PC-9 (cell line): ENCODE data around the gene KLHDC9. TPM values are rescaled to one million over a fixed set of nuclear protein-coding genes. Genes with fewer than 3 reads are reported as not detected.

Experiments
- BruUV-seq: library from RNA; stranded (reverse); fragments of 400-500 nt; replicated peaks from 2 replicates; lab custom pipeline; 2021; lab: Mats Ljungman, UMichigan
- CTCF ChIA-PET: fragments of 300-600 bp; sonication (Branson Sonifier 250); formaldehyde crosslinking; loops from one replicate; lab custom pipeline; 2022; ENCODE audit warnings: antibody characterized with exemption; lab: Charles Lee
- POLR2A ChIA-PET: fragments of 300-600 bp; sonication (Branson Sonifier 250); formaldehyde crosslinking; loops from one replicate; lab custom pipeline; 2022; ENCODE audit warnings: antibody characterized with exemption; ENCODE audit not compliant: unreplicated experiment; lab: Charles Lee
- DNase-seq, 2 experiments: peaks; one replicate each; pipeline versions ENCODE4 v3.0.0 to v3.0.0-alpha.2; 2015 to 2022; ENCODE audit warnings: mixed read lengths in 1 of 2
- H2AFZ ChIP-seq: fragments of 200-600 bp; sonication (generic); 2 replicates; pipeline ENCODE4 v1.8.1; 2017; ENCODE audit warnings: antibody characterized with exemption
- H3F3A ChIP-seq: fragments of 200-600 bp; sonication (generic); 2 replicates; pipeline ENCODE4 v1.8.1; 2017; ENCODE audit warnings: antibody characterized with exemption, mild to moderate bottlenecking, low read depth; ENCODE audit not compliant: insufficient read depth
- H3K27ac ChIP-seq: fragments of 200-600 bp; sonication (generic); 2 replicates; pipeline ENCODE4 v1.6.1; 2016; ENCODE audit warnings: mixed run types
- H3K27me3 ChIP-seq: fragments of 200-600 bp; sonication (generic); 2 replicates; pipeline ENCODE4 v1.6.1; 2016; ENCODE audit warnings: low read depth, mixed run types; ENCODE audit not compliant: insufficient read depth
- H3K36me3 ChIP-seq: fragments of 200-600 bp; sonication (generic); 2 replicates; pipeline ENCODE4 v1.6.1; 2016; ENCODE audit warnings: low read depth, mixed run types
- H3K4me1 ChIP-seq: fragments of 200-600 bp; sonication (generic); replicated peaks from 2 replicates; pipeline ENCODE4 v1.6.1; 2016; ENCODE audit warnings: mixed run types; ENCODE audit not compliant: insufficient read depth
- H3K4me2 ChIP-seq: fragments of 200-600 bp; sonication (generic); 2 replicates; pipeline ENCODE4 v1.6.1; 2017; ENCODE audit warnings: mixed run types
- H3K4me3 ChIP-seq: fragments of 200-600 bp; sonication (generic); 2 replicates; pipeline ENCODE4 v1.6.1; 2016; ENCODE audit warnings: mixed run types
- H3K79me2 ChIP-seq: fragments of 200-600 bp; sonication (generic); 2 replicates; pipeline ENCODE4 v1.6.1; 2017; ENCODE audit warnings: low read depth, mixed run types
- H3K9me2 ChIP-seq: fragments of 200-600 bp; sonication (generic); 2 replicates; pipeline ENCODE4 v1.8.1; 2017; ENCODE audit warnings: mild to moderate bottlenecking; ENCODE audit not compliant: insufficient read depth
- H3K9me3 ChIP-seq: fragments of 200-600 bp; sonication (generic); 2 replicates; pipeline ENCODE4 v1.8.1; 2016; ENCODE audit warnings: low read depth; ENCODE audit not compliant: insufficient read depth
- H4K20me1 ChIP-seq: fragments of 200-600 bp; sonication (generic); 2 replicates; pipeline ENCODE4 v1.8.1; 2017; ENCODE audit not compliant: insufficient read depth
- CTCF ChIP-seq: fragments of 200-600 bp; sonication (generic); conservative IDR thresholded peaks from 2 replicates; pipeline ENCODE4 v1.6.1; 2017; ENCODE audit warnings: mixed run types, antibody characterized with exemption, mild to moderate bottlenecking, moderate library complexity
- EZH2 ChIP-seq: fragments of 200-600 bp; sonication (generic); IDR thresholded peaks from 2 replicates; pipeline ENCODE4 v1.8.0; 2017; ENCODE audit warnings: antibody characterized with exemption, low read depth
- intact Hi-C: fragments of 100-400 bp; cut with micrococcal nuclease; formaldehyde crosslinking; loops from one replicate; pipeline ENCODE4 v1.10.0; 2022; ENCODE audit not compliant: unreplicated experiment
- total RNA-seq: library from RNA; stranded (reverse); gene quantifications from 2 replicates; pipeline ENCODE4 v1.2.3, GENCODE V29; 2021

The KLHDC9 gene
- total RNA-seq, 1 experiment from 2014 or later = 5.6 TPM

- Histone ChIP-seq H3K36me3 (0 out of 2 replicates have a peak, but pooled peaks cover 16% of the 10 kb centered on the region), H3K27me3 (no peaks in the 10 kb centered on the region), H4K20me1 (no peaks in the 10 kb centered on the region; the same call in 1 of the 2 replicates), H3F3A (peaks cover 62% of the 10 kb centered on the region), H2AFZ (peak overlapping the region; percentile 90), H3K9me2 (no peaks in the 10 kb centered on the region), H3K9me3 (no peaks in the 10 kb centered on the region), H3K4me2 (peak overlapping the region; percentile 84), H3K4me3 (peak overlapping the region; percentile 66), H3K79me2 (peaks cover 49% of the 10 kb centered on the region), H3K27ac (peak overlapping the region; percentile 91), H3K4me1 (peaks cover 31% of the 10 kb centered on the region)
- intact Hi-C loops = loop anchor here (2.0 to 10.0 kb wide), 2 partner anchors 33 to 137 kb away; partner anchors contain the start of gene KLHDC9
- no peak for DNase-seq
- no TSS peak for BruUV-seq
- TF ChIP-seq EZH2 = no peak
- no peak for TF ChIP-seq CTCF
- ChIA-PET POLR2A (interaction anchor here (0.5 to 0.7 kb wide), 3 partner anchors 39 to 104 kb away, joined by 4 to 24 read pairs (median 6); no protein-coding TSS in a partner anchor), CTCF (no interaction called here)
Measured at GRCh38 chr1:161131523-161132409, 33.6 kb downstream of the KLHDC9 start.

- H3K36me3 ChIP-seq = 0 out of 2 replicates have a peak, but pooled peaks cover 11% of the 10 kb centered on the region
- H3F3A ChIP-seq = peaks cover 62% of the 10 kb centered on the region
- peak within 1 kb of the TSS; percentile 84 for H3K4me2 ChIP-seq
- TF ChIP-seq CTCF = no peak
- ChIA-PET POLR2A (interaction anchor here (0.6 to 0.7 kb wide), 5 partner anchors 12 to 98 kb away, joined by 3 to 6 read pairs (median 5); partner anchors contain the start of genes B4GALT3 and TOMM40L), CTCF (interaction anchor here (0.7 kb wide), 1 partner anchor 29 kb away, joined by 3 read pairs; no protein-coding TSS in a partner anchor)
- H2AFZ ChIP-seq = peak within 1 kb of the TSS; percentile 90
- H3K27me3 ChIP-seq = no peaks in the 10 kb centered on the region
- peak; percentile 84 to 92 for DNase-seq
- peaks cover 33% of the 10 kb centered on the region for H3K4me1 ChIP-seq
- intact Hi-C loops = loop anchor here (1.0 to 10.0 kb wide), 3 partner anchors 34 to 138 kb away; partner anchors contain the start of genes B4GALT3 and KLHDC9
- no peaks in the 10 kb centered on the region for H3K9me3 ChIP-seq
- H3K27ac ChIP-seq = peak within 1 kb of the TSS; percentile 91
- H3K9me2 ChIP-seq = no peaks in the 10 kb centered on the region
- H3K4me3 ChIP-seq = peak within 1 kb of the TSS; percentile 66
- TSS peak; percentile 59 for BruUV-seq
- H3K79me2 ChIP-seq = peaks cover 49% of the 10 kb centered on the region
- H4K20me1 ChIP-seq = no peaks in the 10 kb centered on the region; the same call in 1 of the 2 replicates
Measured at GRCh38 chr1:161132410-161133219, 34.5 kb downstream of the KLHDC9 start, which contains the start of gene DEDD. Gene DEDD, minus strand, starts transcription at chr1:161132667. Its CDS starts 8,205 bp downstream, at chr1:161124462.
